Midbrain (tissue), 1 donor: ENCODE measurements around the gene GARNL3.

Experiments
- DNase-seq: peaks from one replicate; lab custom pipeline; 2025; lab: John Stamatoyannopoulos, UW

The GARNL3 gene

GRCh38 chr9:127386981-127387380 lies 122.4 kb downstream of the GARNL3 start:
- no peak for DNase-seq

GRCh38 chr9:127388037-127388855 lies 123.7 kb downstream of the GARNL3 start:
- DNase-seq = peak; percentile 22

GRCh38 chr9:127388856-127389238 lies 124.3 kb downstream of the GARNL3 start:
- no peak for DNase-seq

GRCh38 chr9:127389381-127390247 lies 125.0 kb downstream of the GARNL3 start:
- DNase-seq = no peak

- DNase-seq = no peak
Observed at GRCh38 chr9:127390248-127390545, 125.6 kb downstream of the GARNL3 start.

- DNase-seq = no peak
Observed at GRCh38 chr9:127390563-127390962, 126.0 kb downstream of the GARNL3 start.

- DNase-seq = no peak
Observed at GRCh38 chr9:127392166-127392565, 127.6 kb downstream of the GARNL3 start.

GRCh38 chr9:127392976-127393375 lies 128.4 kb downstream of the GARNL3 start:
- DNase-seq = no peak

GRCh38 chr9:127393645-127394044 lies 129.1 kb downstream of the GARNL3 start:
- DNase-seq = no peak

GRCh38 chr9:127395497-127396252 lies 131.1 kb downstream of the GARNL3 start:
- DNase-seq = no peak

- no peak for DNase-seq
Observed at GRCh38 chr9:127396253-127396807, 131.8 kb downstream of the GARNL3 start.

- peak; percentile 100 for DNase-seq
Observed at GRCh38 chr9:127396808-127397645, 132.5 kb downstream of the GARNL3 start, which contains the start of gene SLC2A8. Gene SLC2A8 (plus strand): TSS chr9:127397169. CDS start chr9:127397231, 62 bp downstream.

GRCh38 chr9:127397646-127398274 lies 133.2 kb downstream of the GARNL3 start:
- DNase-seq = peak; percentile 16

GRCh38 chr9:127398275-127398647 lies 133.7 kb downstream of the GARNL3 start:
- DNase-seq = no peak

- DNase-seq = no peak
Observed at GRCh38 chr9:127398715-127399400, 134.3 kb downstream of the GARNL3 start.

GRCh38 chr9:127399736-127400269 lies 135.2 kb downstream of the GARNL3 start:
- no peak for DNase-seq

GRCh38 chr9:127402401-127403090 lies 138.0 kb downstream of the GARNL3 start:
- no peak for DNase-seq

GRCh38 chr9:127403507-127404192 lies 139.1 kb downstream of the GARNL3 start:
- no peak for DNase-seq

- no peak for DNase-seq
Observed at GRCh38 chr9:127404631-127405030, 140.1 kb downstream of the GARNL3 start.
